ENCODE measurements around the gene RRAD. TPM values are rescaled to one million over a fixed set of nuclear protein-coding genes. Genes with fewer than 3 reads are reported as not detected.
"Not testable (repeated sequence)": the region's sequence is repeated elsewhere in the genome, so short reads cannot be mapped to it uniquely, and the experiment has no call there.

The RRAD gene
- 10 to 100 TPM in 1 of 3 donors, 1 to 10 TPM in 2; 2.4 to 10.6 (median 7.8) TPM for polyA plus RNA-seq

- 3 to 13% (median 4%) methylated on average over 32 to 42 of the region's 42 CpGs for WGBS, 3 donors
Measured at GRCh38 chr16:66925322-66925840, at the start of gene RRAD. RRAD (minus strand) TSS chr16:66925535; CDS start chr16:66925179, 356 bp downstream.

GRCh38 chr16:66974932-66975246 lies 49.6 kb upstream of the RRAD start:
- WGBS, 3 donors: 52 to 67% (median 56%) methylated on average over 11 of the region's 11 CpGs
- H3K27ac ChIP-seq (ENCODE audit: low read depth, low read length): not testable (repeated sequence)

More at GRCh38 chr16:66925322-66925840, at the start of gene RRAD:
- H3K27ac ChIP-seq (ENCODE audit: low read depth, low read length): no peak within 1 kb of the TSS

GRCh38 chr16:66974156-66974931 lies 49.0 kb upstream of the RRAD start:
- H3K27ac ChIP-seq (ENCODE audit: low read depth, low read length): not testable (repeated sequence)
- WGBS, 3 donors: 90 to 91% (median 90%) methylated on average over 29 to 32 of the region's 32 CpGs

GRCh38 chr16:66973716-66974115 lies 48.4 kb upstream of the RRAD start:
- H3K27ac ChIP-seq (ENCODE audit: low read depth, low read length): no peak overlapping the region
- WGBS, 3 donors: 81 to 89% (median 87%) methylated on average over 6 of the region's 6 CpGs

- H3K27ac ChIP-seq (ENCODE audit: low read depth, low read length): no peak overlapping the region
- 81 to 87% (median 83%) methylated on average over 9 of the region's 9 CpGs for WGBS, 3 donors
Measured at GRCh38 chr16:66972983-66973382, 47.6 kb upstream of the RRAD start.

GRCh38 chr16:66970775-66971720 lies 45.7 kb upstream of the RRAD start:
- H3K27ac ChIP-seq (ENCODE audit: low read depth, low read length): no peak overlapping the region
- WGBS, 3 donors: 71 to 75% (median 72%) methylated on average over 10 of the region's 10 CpGs

GRCh38 chr16:66968847-66969246 lies 43.5 kb upstream of the RRAD start:
- 83 to 97% (median 91%) methylated on average over 5 of the region's 5 CpGs for whole genome bisulfite sequencing, 3 donors
- H3K27ac ChIP-seq (ENCODE audit: low read depth, low read length): no peak overlapping the region

- 65 to 73% (median 67%) methylated on average over 6 of the region's 6 CpGs for WGBS, 3 donors
- H3K27ac ChIP-seq (ENCODE audit: low read depth, low read length): no peak overlapping the region
Measured at GRCh38 chr16:66964049-66964448, 38.7 kb upstream of the RRAD start.

- H3K27ac ChIP-seq (ENCODE audit: low read depth, low read length): no peak overlapping the region
- 34 to 42% (median 40%) methylated on average over 5 of the region's 5 CpGs for WGBS, 3 donors
Measured at GRCh38 chr16:66961914-66962313, 36.6 kb upstream of the RRAD start.

- H3K27ac ChIP-seq (ENCODE audit: low read depth, low read length): no peak within 1 kb of the TSS
- WGBS, 3 donors: 59 to 72% (median 71%) methylated on average over 14 to 16 of the region's 16 CpGs
Measured at GRCh38 chr16:66961065-66961744, 35.9 kb upstream of the RRAD start, which contains the start of gene CES3. CES3 (plus strand) TSS chr16:66961266; CDS start chr16:66961308, 42 bp downstream.

- whole genome bisulfite sequencing, 3 donors: 80 to 93% (median 85%) methylated on average over 1 of the region's 1 CpG
- no peak overlapping the region for H3K27ac ChIP-seq (ENCODE audit: low read depth, low read length)
Measured at GRCh38 chr16:66960270-66960669, 34.9 kb upstream of the RRAD start.

- 22 to 62% (median 34%) methylated on average over 5 of the region's 5 CpGs for WGBS, 3 donors
- no peak overlapping the region for H3K27ac ChIP-seq (ENCODE audit: low read depth, low read length)
Measured at GRCh38 chr16:66959704-66960161, 34.4 kb upstream of the RRAD start.

- no peak overlapping the region for H3K27ac ChIP-seq (ENCODE audit: low read depth, low read length)
- 49 to 83% (median 75%) methylated on average over 7 of the region's 7 CpGs for WGBS, 3 donors
Measured at GRCh38 chr16:66958857-66959703, 33.7 kb upstream of the RRAD start.

GRCh38 chr16:66956154-66956457 lies 30.8 kb upstream of the RRAD start:
- 36 to 92% (median 79%) methylated on average over 1 of the region's 1 CpG for WGBS, 3 donors
- H3K27ac ChIP-seq (ENCODE audit: low read depth, low read length): not testable (repeated sequence)

GRCh38 chr16:66955363-66956153 lies 30.2 kb upstream of the RRAD start:
- H3K27ac ChIP-seq (ENCODE audit: low read depth, low read length): not testable (repeated sequence)
- 59 to 73% (median 68%) methylated on average over 17 of the region's 17 CpGs for WGBS, 3 donors

- 14 to 20% (median 20%) methylated on average over 8 of the region's 8 CpGs for WGBS, 3 donors
Measured at GRCh38 chr16:66954097-66954659, 28.8 kb upstream of the RRAD start.

More at GRCh38 chr16:66954097-66954659, 28.8 kb upstream of the RRAD start:
- H3K27ac ChIP-seq (ENCODE audit: low read depth, low read length): no peak overlapping the region
